Activated CD4-positive, alpha-beta T cell treated with anti-CD3 and anti-CD28 coated beads for 48 hours (primary cell): ENCODE data around the gene UPF1.
A peak's percentile ranks its signal among the peaks of the same experiment; 100 is the strongest.

ENCODE experiments used
- DNase-seq: peaks from one replicate; pipeline ENCODE4 v3.0.0-alpha.2; 2020

UPF1 gene

DNA sequence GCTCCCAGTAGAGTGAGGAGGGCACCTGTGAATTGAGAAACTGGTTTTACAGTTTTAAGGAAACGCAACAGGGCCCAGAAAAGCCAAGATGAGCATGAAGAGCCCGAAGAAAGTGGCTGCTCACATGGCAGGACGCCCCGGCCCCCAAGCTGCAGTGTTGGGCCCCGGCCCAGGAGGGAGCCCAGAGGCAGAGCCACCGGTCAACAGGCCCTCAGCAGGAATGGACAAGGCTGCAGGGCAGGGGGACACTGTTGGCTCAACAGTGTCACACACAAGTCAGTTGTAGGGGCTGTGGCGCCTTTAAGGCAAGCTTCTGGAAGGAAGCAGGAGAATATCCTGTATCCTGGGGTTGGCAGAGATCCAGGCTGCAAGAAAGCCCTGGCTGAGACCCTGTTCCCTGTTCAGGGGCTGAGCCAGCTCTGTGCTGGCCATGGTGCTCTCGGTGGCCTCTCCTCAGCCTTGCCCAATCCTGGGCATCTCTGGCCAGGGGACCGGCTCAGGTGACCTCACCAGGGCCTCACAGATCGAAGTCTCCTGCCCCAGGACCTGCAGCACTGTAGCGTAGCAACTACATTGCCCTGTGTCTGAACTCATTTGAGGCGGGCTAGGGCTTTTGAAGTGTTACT is 28.0 kb downstream of the UPF1 start:
- DNase-seq, result no peak

DNA sequence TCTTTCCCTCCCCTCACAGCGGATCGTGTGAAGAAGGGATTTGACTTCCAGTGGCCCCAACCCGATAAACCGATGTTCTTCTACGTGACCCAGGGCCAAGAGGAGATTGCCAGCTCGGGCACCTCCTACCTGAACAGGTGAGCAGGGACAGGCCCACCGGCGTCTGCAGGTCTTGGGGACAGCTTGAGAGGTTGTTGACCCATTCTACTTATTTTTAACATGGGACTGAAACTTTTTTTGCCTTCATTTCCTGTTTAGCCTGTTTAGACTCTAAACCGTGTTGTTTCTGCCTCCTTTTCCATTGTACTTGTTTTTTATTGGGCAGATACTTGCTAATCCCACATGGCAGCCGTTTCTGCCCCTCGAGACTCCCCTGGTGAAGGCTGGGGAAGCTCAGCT is 28.5 kb downstream of the UPF1 start:
- DNase-seq, result no peak

- no peak for DNase-seq
These were observed 29.0 kb downstream of the UPF1 start for GRCh38 chr19:18860725-18861124.

GRCh38 chr19:18861235-18861634 is 29.5 kb downstream of the UPF1 start:
- DNase-seq, result no peak

- DNase-seq, result no peak
These were observed 30.2 kb downstream of the UPF1 start for GRCh38 chr19:18861917-18862316.

GRCh38 chr19:18862976-18863842 is 31.4 kb downstream of the UPF1 start:
- no peak for DNase-seq

DNA sequence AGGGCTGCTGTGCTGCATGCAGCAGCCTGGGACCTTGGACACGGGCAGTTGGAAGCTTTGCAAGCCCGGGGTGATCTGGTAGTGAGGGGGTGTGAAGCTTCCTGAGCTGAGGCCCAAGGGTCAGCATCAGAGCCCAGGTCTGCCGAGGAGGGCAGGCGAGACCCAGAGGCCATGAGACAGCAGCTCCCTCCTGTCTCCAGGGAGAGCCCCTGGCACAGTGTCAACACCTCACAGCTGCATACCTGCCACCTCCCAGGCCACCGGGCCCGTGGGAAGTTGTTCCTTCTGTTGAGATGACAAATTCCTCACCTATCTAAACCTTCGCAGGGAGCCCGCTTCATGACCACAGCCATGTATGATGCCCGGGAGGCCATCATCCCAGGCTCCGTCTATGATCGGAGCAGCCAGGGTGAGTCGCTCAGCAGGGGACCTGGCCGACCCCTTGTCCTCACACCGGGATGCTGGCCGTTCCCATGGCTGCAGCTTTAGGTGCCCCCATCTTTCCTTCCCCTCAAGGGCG is 32.1 kb downstream of the UPF1 start:
- DNase-seq, result no peak

DNA sequence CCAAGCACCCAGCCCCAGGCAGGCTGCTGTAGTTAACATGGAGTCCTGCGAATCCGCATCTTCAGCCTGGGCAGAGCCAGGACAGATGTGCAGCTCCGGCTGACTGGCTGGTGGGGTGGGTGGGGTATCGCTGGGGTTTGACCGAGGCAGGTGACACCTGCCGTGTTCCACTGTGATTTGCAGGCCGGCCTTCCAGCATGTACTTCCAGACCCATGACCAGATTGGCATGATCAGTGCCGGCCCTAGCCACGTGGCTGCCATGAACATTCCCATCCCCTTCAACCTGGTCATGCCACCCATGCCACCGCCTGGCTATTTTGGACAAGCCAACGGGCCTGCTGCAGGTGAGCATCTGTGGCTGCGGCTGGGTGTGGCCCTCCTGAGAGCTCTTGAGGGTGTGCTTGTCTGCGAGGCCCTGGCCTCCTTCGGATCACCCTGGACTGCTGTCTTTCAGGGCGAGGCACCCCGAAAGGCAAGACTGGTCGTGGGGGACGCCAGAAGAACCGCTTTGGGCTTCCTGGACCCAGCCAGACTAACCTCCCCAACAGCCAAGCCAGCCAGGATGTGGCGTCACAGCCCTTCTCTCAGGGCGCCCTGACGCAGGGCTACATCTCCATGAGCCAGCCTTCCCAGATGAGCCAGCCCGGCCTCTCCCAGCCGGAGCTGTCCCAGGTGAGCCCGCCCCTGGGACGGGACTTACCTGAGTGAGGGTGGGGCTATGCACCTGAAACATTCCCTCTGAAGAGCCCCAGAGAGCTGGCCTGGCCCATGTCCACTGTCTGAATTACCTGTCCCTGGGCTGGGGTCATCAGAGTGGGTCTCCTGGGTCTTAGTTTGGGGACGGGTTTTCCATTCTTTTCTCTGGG is 33.6 kb downstream of the UPF1 start:
- no peak for DNase-seq

- DNase-seq, result peak; percentile 75
These were observed 34.4 kb downstream of the UPF1 start for GRCh38 chr19:18865973-18866799.

DNA sequence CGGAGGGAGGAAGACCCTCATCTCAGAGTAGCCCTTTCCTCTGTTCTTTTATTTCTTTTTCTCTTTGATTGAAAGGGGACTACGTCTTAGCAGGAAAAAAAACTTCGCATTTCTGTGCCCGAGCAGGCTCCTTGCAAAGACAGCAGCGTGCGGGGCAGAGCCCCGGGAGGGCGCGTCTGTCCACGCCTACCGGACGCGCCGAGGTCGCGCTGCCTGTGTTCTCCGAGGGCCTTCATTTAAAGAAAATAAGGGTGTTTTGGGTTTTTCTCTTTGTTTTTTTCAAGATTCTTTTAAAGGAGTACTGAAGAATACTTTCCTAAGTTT is 35.0 kb downstream of the UPF1 start:
- DNase-seq, result no peak

DNA sequence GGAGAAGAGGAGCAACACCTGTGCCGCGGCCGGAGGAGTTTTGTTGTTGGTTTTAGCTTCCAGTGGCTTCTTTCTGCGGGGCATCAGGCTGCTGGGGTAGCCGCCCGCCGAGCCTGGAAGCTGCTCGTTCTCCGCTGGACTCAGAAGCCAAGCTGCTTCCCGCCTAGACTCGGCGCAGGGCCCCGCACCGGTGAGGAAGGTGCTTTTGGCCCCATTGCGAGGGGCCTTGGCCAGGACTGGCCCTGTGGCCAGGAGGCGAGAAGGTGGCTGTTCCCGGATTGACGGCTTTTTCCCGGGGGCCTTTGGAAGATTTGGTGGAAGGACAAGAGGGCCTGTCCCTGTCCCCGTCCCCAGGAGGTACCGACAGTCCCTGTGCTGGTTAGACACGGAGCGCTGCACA is 35.4 kb downstream of the UPF1 start:
- DNase-seq, result no peak

DNA sequence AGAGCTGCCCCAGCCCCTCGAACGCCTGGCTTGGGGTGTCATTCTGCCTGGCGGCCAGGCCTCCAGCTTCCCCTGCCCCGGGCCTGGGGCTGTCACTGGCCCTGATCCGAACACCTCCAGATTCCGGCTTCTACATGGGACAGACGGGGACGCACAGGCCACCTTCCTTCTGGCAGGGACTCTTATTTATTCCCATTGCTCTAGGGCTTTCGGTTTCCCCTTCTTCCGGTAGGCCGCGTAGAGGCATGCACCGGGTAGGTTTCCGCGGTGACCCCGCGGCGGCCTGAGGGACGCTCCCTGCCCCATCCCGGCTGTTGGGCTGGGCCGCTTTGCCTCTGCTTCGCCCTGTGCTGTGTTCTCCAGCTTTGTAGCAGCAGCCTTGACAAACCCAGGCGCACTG is 36.0 kb downstream of the UPF1 start:
- no peak for DNase-seq

DNA sequence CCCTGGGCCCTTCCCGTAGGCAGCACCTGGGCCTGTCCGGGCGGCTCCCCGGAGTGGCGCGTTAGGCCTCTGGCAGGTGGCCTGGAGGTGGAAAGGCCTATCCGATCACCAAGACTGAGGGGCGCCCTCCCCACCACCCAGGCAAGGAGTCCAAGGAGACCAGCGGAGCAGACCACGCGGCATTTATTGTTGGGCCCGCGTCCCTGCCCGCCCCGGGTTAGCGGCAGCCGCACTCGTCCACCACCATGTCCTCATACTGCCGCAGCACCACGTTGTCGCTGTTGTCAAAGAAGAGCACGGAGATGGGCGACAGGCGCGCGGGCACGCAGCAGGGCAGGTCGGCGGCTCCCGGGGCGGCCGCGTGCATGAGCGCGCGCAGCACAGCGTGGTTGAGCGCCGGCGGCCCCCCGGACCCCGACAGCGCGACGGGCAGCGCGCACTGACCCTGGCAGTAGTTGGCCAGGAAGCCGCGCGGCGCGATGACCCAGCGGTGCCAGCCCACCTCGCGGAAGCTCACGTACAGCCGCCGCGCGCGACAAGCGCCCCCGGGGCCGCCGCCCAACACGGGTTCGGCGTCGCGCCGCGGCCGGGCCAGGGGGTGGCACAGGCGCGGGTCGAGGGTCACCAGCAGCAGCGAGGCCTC is 36.7 kb downstream of the UPF1 start:
- DNase-seq, result no peak

DNA sequence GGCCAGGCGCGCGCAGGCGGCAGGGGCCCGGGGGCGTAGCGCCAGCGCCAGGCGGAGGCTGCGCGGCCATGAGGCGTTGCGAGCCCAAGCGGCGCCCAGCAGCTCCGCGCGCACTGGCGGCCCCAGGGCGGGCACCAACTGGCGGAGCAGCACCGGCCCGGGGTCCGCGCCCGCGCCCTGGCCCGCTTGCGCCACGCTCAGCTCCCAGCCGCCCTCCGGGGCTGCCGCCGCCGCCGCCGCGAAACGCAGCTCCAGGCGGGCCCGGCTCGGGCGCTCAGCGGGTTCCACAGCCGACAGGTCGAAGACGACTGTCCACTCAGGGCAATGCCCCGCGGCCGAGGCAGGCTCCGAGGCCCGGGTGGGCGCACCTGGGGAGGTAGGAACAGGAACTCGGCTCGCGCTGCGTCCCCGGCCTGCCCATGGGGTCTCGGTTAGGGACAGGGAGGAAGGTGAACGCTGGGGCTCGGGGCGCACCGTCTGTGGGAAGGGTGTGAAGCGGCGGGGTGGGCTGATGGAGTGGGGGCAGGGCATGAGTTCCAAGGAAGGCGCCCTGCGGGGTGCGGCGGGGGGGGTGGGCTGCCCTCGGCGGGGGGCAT is 37.4 kb downstream of the UPF1 start:
- DNase-seq, result no peak

DNA sequence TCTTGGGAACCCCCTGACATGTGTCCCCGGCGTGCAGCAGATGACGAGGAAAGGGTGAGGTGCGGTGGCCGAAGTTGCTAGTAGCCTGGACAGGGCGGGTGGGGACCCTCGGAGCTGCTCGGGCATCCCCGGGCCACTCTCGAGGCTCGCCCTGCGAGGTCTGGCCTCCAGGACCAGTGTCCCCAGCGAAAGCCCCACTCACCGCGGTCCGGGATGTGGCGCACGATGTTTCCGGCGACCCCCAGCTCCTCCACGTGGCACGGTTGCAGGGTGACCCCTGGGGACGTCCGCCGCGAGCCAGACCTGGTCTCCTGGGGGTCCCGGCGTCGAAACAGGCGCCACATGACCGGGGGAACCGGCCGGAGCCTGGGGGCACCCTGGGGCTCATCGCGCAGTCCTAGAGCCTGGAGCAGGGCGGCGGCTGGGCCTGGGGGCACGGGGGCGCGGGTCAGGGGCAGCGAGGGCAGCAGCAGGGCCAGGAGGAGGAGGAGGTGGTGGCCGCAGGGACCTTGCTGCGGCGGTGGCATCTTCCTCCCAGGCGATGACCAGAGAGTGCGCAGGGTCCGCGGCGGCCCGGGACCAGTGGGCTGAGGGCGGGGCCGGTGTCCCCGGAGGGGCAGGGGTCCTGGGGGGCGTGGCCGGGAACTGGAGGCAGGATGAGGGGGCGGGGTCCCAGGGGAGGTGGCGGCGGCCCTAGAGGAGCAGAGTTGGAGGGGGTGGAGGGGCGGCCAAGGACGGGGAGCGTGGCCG is 38.2 kb downstream of the UPF1 start:
- DNase-seq, result no peak

- DNase-seq, result no peak
These were observed 38.9 kb downstream of the UPF1 start for GRCh38 chr19:18870531-18871172.

GRCh38 chr19:18871543-18871942 is 39.8 kb downstream of the UPF1 start:
- no peak for DNase-seq

GRCh38 chr19:18875726-18876125 is 44.0 kb downstream of the UPF1 start:
- DNase-seq, result no peak

- no peak for DNase-seq
These were observed 45.1 kb downstream of the UPF1 start for GRCh38 chr19:18876865-18877264.

DNA sequence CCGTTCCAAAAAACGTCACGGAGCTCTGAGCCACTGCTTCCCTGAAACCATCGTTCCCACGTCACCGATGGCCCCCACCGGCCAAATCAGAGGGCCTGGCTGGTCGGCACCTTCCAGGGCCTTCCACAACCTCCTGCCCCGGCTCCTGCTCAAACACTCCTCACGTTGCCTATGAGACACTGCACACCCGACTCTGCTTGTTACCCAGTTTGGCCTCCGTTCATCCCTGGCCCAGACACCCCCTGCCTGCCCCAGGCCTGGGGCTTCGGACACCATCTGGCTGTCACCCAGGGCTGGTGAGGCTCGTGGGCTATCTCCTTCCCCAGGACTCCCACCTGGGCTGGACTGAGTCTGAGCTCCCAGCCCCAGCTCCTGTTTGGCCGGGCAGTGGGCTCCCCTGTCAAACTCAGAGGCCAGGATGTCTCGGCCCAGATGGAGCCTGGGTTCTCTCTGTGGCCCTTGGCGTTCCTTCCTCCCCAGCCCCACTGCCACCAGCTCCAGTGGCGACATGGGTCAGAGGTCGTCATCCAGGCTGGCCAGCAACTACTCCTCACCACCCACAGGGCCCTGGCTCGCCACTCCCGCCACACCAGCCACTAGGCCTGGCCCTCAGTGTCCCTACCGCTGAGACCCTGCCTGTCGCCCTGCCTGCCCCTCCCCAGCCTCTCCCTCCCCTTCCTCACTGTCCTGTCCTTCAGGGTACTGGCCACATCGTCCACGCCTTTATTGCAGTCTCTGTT is 46.5 kb downstream of the UPF1 start:
- DNase-seq, result no peak
